PC-3 (cell line): ENCODE data around the gene GAS2L1.

ENCODE experiments used
- EZH2phosphoT487 ChIP-seq: fragments of 300-600 bp; sonication (generic); IDR thresholded peaks from 2 replicates; pipeline ENCODE4 v1.6.1; 2018; ENCODE audit warnings: mild to moderate bottlenecking, antibody characterized with exemption, low read length, borderline replicate concordance
- TF ChIP-seq, protein P1 (sequence below): fragments of 300-600 bp; sonication (generic); conservative IDR thresholded peaks from 2 replicates; pipeline ENCODE4 v1.5.1; 2017; ENCODE audit warnings: antibody characterized with exemption, low read depth, mild to moderate bottlenecking, low read length

DNA sequence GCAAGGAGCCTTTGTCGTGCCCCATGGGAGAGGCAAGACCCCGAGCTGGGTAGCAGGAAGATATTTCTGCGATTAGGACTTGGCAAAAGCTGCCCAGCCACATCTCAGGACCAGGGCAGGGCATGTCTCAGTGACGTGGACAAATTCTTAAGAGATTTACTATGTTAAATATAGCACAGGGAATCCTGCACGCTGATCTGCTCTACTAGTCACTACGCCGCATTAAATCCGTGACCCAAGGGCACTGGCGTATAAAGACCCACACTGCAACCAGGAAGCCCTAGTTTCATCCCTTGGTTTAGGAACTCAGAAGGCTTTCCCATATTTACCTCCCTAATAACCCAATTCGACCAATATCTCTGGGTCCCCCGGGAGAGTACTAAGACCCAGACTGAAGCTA lies 46.8 kb downstream of the GAS2L1 start:
- TF ChIP-seq, protein P1, sequence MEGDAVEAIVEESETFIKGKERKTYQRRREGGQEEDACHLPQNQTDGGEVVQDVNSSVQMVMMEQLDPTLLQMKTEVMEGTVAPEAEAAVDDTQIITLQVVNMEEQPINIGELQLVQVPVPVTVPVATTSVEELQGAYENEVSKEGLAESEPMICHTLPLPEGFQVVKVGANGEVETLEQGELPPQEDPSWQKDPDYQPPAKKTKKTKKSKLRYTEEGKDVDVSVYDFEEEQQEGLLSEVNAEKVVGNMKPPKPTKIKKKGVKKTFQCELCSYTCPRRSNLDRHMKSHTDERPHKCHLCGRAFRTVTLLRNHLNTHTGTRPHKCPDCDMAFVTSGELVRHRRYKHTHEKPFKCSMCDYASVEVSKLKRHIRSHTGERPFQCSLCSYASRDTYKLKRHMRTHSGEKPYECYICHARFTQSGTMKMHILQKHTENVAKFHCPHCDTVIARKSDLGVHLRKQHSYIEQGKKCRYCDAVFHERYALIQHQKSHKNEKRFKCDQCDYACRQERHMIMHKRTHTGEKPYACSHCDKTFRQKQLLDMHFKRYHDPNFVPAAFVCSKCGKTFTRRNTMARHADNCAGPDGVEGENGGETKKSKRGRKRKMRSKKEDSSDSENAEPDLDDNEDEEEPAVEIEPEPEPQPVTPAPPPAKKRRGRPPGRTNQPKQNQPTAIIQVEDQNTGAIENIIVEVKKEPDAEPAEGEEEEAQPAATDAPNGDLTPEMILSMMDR, result no peak
- no peak for TF ChIP-seq EZH2phosphoT487
